ENCODE results near the gene MAGI3.

- no peak for TF ChIP-seq EZH2phosphoT487 (IDR thresholded peaks at IDR 0.05; ENCODE audit: borderline replicate concordance)
- no peak for TF ChIP-seq CTCF (conservative IDR thresholded peaks at IDR 0.05; ENCODE audit: low read length)
Measured at GRCh38 chr1:113628997-113629396, 238.7 kb downstream of the MAGI3 start.

All from Loucy (cell line).